Mucosa of stomach (tissue), 1 donor: Measurements from ENCODE around the gene MAGI1.
"Not testable (repeated sequence)": the region's sequence is repeated elsewhere in the genome, so short reads cannot be mapped to it uniquely, and the experiment has no call there.

Source experiments
- H3K27me3 ChIP-seq: one replicate; pipeline ENCODE4 v1.7.0; 2013; ENCODE audit warnings: mild to moderate bottlenecking, low read length; ENCODE audit not compliant: control insufficient read depth, insufficient read depth
- H3K36me3 ChIP-seq: one replicate; pipeline ENCODE4 v1.7.0; 2013; ENCODE audit warnings: low read length; ENCODE audit not compliant: control insufficient read depth, insufficient read depth
- H3K4me1 ChIP-seq: one replicate; pipeline ENCODE4 v1.7.0; 2013; ENCODE audit warnings: mild to moderate bottlenecking, low read length; ENCODE audit not compliant: control insufficient read depth, insufficient read depth
- H3K4me3 ChIP-seq: one replicate; pipeline ENCODE4 v1.7.0; 2013; ENCODE audit warnings: low read length
- H3K9ac ChIP-seq: one replicate; pipeline ENCODE4 v1.7.0; 2013; ENCODE audit warnings: mild to moderate bottlenecking, low read length, moderate library complexity
- H3K9me3 ChIP-seq: one replicate; pipeline ENCODE4 v1.7.0; 2013; ENCODE audit warnings: mild to moderate bottlenecking, low read length, moderate library complexity; ENCODE audit not compliant: control insufficient read depth
- donor health status: Pancreatic carcinoma.

Gene MAGI1

GRCh38 chr3:65619888-65620287 is 418.8 kb downstream of the MAGI1 start:
- no peaks in the 10 kb centered on the region for H3K4me1 ChIP-seq
- H3K27me3 ChIP-seq: no peaks in the 10 kb centered on the region
- H3K9me3 ChIP-seq: no peaks in the 10 kb centered on the region
- no peak overlapping the region for H3K4me3 ChIP-seq
- H3K9ac ChIP-seq: no peak overlapping the region
- H3K36me3 ChIP-seq: no peaks in the 10 kb centered on the region

- Histone ChIP-seq H3K36me3 (no peaks in the 10 kb centered on the region), H3K9me3 (no peaks in the 10 kb centered on the region), H3K9ac (no peak overlapping the region), H3K4me1 (no peaks in the 10 kb centered on the region), H3K27me3 (no peaks in the 10 kb centered on the region), H3K4me3 (no peak overlapping the region)
Observed at GRCh38 chr3:65619451-65619881, 419.3 kb downstream of the MAGI1 start.

GRCh38 chr3:65618599-65618998 is 420.1 kb downstream of the MAGI1 start:
- no peaks in the 10 kb centered on the region for H3K27me3 ChIP-seq
- no peaks in the 10 kb centered on the region for H3K4me1 ChIP-seq
- H3K4me3 ChIP-seq: no peak overlapping the region
- H3K36me3 ChIP-seq: no peaks in the 10 kb centered on the region
- H3K9ac ChIP-seq: no peak overlapping the region
- H3K9me3 ChIP-seq: no peaks in the 10 kb centered on the region

- H3K9ac ChIP-seq: no peak overlapping the region
- no peaks in the 10 kb centered on the region for H3K27me3 ChIP-seq
- H3K36me3 ChIP-seq: no peaks in the 10 kb centered on the region
- no peak overlapping the region for H3K4me3 ChIP-seq
- H3K9me3 ChIP-seq: no peaks in the 10 kb centered on the region
- no peaks in the 10 kb centered on the region for H3K4me1 ChIP-seq
Observed at GRCh38 chr3:65617787-65618186, 420.9 kb downstream of the MAGI1 start.

- H3K4me3 ChIP-seq: no peak overlapping the region
- no peak overlapping the region for H3K9ac ChIP-seq
- no peaks in the 10 kb centered on the region for H3K36me3 ChIP-seq
- no peaks in the 10 kb centered on the region for H3K9me3 ChIP-seq
- H3K4me1 ChIP-seq: no peaks in the 10 kb centered on the region
- H3K27me3 ChIP-seq: no peaks in the 10 kb centered on the region
Observed at GRCh38 chr3:65617209-65617608, 421.5 kb downstream of the MAGI1 start.

GRCh38 chr3:65616563-65616962 is 422.2 kb downstream of the MAGI1 start:
- Histone ChIP-seq H3K9ac (no peak overlapping the region), H3K4me1 (no peaks in the 10 kb centered on the region), H3K36me3 (no peaks in the 10 kb centered on the region), H3K27me3 (no peaks in the 10 kb centered on the region), H3K4me3 (no peak overlapping the region), H3K9me3 (no peaks in the 10 kb centered on the region)

GRCh38 chr3:65615329-65615728 is 423.4 kb downstream of the MAGI1 start:
- Histone ChIP-seq H3K36me3 (no peaks in the 10 kb centered on the region), H3K4me3 (no peak overlapping the region), H3K27me3 (no peaks in the 10 kb centered on the region), H3K9me3 (no peaks in the 10 kb centered on the region), H3K4me1 (no peaks in the 10 kb centered on the region), H3K9ac (no peak overlapping the region)

GRCh38 chr3:65614585-65614984 is 424.1 kb downstream of the MAGI1 start:
- Histone ChIP-seq H3K4me3 (no peak overlapping the region), H3K27me3 (no peaks in the 10 kb centered on the region), H3K9ac (no peak overlapping the region), H3K4me1 (no peaks in the 10 kb centered on the region), H3K36me3 (no peaks in the 10 kb centered on the region), H3K9me3 (no peaks in the 10 kb centered on the region)

GRCh38 chr3:65607965-65608460 is 430.7 kb downstream of the MAGI1 start:
- not testable (repeated sequence) for H3K4me3 ChIP-seq

GRCh38 chr3:65607101-65607500 is 431.6 kb downstream of the MAGI1 start:
- Histone ChIP-seq H3K9me3 (no peaks in the 10 kb centered on the region), H3K36me3 (no peaks in the 10 kb centered on the region), H3K4me1 (no peaks in the 10 kb centered on the region), H3K4me3 (no peak overlapping the region), H3K27me3 (no peaks in the 10 kb centered on the region), H3K9ac (no peak overlapping the region)

More at GRCh38 chr3:65607965-65608460, 430.7 kb downstream of the MAGI1 start:
- H3K9me3 ChIP-seq, H3K27me3 ChIP-seq, H3K4me1 ChIP-seq, H3K36me3 ChIP-seq, H3K9ac ChIP-seq: not testable (repeated sequence)

- Histone ChIP-seq H3K4me3 (no peak overlapping the region), H3K4me1 (no peaks in the 10 kb centered on the region), H3K9ac (no peak overlapping the region), H3K36me3 (no peaks in the 10 kb centered on the region), H3K27me3 (no peaks in the 10 kb centered on the region), H3K9me3 (no peaks in the 10 kb centered on the region)
Observed at GRCh38 chr3:65605876-65606432, 432.8 kb downstream of the MAGI1 start.

GRCh38 chr3:65604863-65605526 is 433.7 kb downstream of the MAGI1 start:
- Histone ChIP-seq H3K4me1 (no peaks in the 10 kb centered on the region), H3K27me3 (no peaks in the 10 kb centered on the region), H3K9me3 (no peaks in the 10 kb centered on the region), H3K4me3 (no peak overlapping the region), H3K36me3 (no peaks in the 10 kb centered on the region), H3K9ac (no peak overlapping the region)
